ENCODE results near the gene NBAS. TPM values are rescaled to one million over a fixed set of nuclear protein-coding genes. Genes with fewer than 3 reads are reported as not detected.
"Not testable (repeated sequence)": the region's sequence is repeated elsewhere in the genome, so short reads cannot be mapped to it uniquely, and the experiment has no call there.

The NBAS gene
- total RNA-seq, 1 experiment from 2014 or later: 32.5 TPM

DNA sequence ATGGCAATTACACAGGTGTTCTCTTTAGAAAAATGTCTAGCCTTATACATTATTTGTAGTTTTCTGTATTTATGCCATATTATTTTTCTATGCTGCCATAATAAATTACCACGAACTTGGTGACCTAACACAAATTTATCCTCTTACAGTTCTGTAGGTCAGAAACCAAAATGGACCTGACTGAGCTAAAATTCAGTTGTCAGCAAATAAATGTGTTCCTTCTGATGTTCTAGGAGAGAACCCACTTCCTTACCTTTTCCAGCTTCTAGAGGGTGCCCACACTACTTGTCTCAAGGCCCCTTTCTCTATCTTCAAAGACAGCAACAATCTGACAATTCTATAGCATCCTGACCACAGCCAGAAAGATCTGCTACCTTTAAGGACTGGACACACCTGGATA is 153.5 kb downstream of the NBAS start:
- Histone ChIP-seq H2AFZ (ENCODE audit: low read length) (no peak overlapping the region), H3K23ac (ENCODE audit: insufficient read length, low read depth, low read length) (no peak overlapping the region), H3K9ac (ENCODE audit: extremely low read depth, insufficient read length, low read length) (no peak overlapping the region), H3K79me2 (ENCODE audit: insufficient read depth, low read length) (no peaks in the 10 kb centered on the region), H2BK15ac (ENCODE audit: low read depth, low read length) (no peak overlapping the region), H3T11ph (ENCODE audit: low read length) (no peak overlapping the region), H3K27me3 (ENCODE audit: insufficient read depth, low read length) (no peaks in the 10 kb centered on the region), H4K5ac (ENCODE audit: insufficient read length, low read depth, low read length) (no peak overlapping the region), H4K20me1 (ENCODE audit: control insufficient read depth, insufficient read depth, insufficient read length) (no peaks in the 10 kb centered on the region), H3K23me2 (ENCODE audit: insufficient read length, low read depth, low read length, poor library complexity, severe bottlenecking) (no peaks in the 10 kb centered on the region), H3K4ac (ENCODE audit: low read depth, low read length) (no peak overlapping the region), H3K4me1 (ENCODE audit: insufficient read depth, low read length) (no peaks in the 10 kb centered on the region), H3K18ac (ENCODE audit: insufficient read length, low read depth, low read length) (no peak overlapping the region), H2BK20ac (ENCODE audit: low read depth, low read length, poor library complexity, severe bottlenecking) (no peak overlapping the region), H3K9me3 (ENCODE audit: control insufficient read depth, low read depth, low read length) (no peaks in the 10 kb centered on the region), H2BK12ac (ENCODE audit: insufficient read length, low read depth, low read length) (no peak overlapping the region), H4K91ac (ENCODE audit: insufficient read length, low read depth, low read length) (no peak overlapping the region), H2AK5ac (ENCODE audit: insufficient read length, low read length) (no peak overlapping the region), H3K14ac (ENCODE audit: insufficient read depth, low read length) (no peak overlapping the region), H3K56ac (ENCODE audit: insufficient read length, low read depth, low read length) (no peak overlapping the region), H3K79me1 (ENCODE audit: insufficient read depth, low read depth, low read length, poor library complexity, severe bottlenecking) (no peaks in the 10 kb centered on the region), H2BK120ac (ENCODE audit: low read depth, low read length, poor library complexity, severe bottlenecking) (no peak overlapping the region), H3K4me2 (ENCODE audit: insufficient read depth, insufficient read length, low read length) (no peak overlapping the region), H3K27ac (ENCODE audit: insufficient read length, low read depth, low read length) (no peak overlapping the region), H4K8ac (replicated peaks; ENCODE audit: insufficient read length, low read depth, low read length) (no peak overlapping the region), H2BK5ac (ENCODE audit: insufficient read length, low read length) (no peak overlapping the region)
- H3K4me3 Mint-ChIP-seq: no peak overlapping the region
- TF ChIP-seq, protein P1, sequence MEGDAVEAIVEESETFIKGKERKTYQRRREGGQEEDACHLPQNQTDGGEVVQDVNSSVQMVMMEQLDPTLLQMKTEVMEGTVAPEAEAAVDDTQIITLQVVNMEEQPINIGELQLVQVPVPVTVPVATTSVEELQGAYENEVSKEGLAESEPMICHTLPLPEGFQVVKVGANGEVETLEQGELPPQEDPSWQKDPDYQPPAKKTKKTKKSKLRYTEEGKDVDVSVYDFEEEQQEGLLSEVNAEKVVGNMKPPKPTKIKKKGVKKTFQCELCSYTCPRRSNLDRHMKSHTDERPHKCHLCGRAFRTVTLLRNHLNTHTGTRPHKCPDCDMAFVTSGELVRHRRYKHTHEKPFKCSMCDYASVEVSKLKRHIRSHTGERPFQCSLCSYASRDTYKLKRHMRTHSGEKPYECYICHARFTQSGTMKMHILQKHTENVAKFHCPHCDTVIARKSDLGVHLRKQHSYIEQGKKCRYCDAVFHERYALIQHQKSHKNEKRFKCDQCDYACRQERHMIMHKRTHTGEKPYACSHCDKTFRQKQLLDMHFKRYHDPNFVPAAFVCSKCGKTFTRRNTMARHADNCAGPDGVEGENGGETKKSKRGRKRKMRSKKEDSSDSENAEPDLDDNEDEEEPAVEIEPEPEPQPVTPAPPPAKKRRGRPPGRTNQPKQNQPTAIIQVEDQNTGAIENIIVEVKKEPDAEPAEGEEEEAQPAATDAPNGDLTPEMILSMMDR (conservative IDR thresholded peaks at IDR 0.05): no peak
- H3K27ac Mint-ChIP-seq: no peak overlapping the region
- H3K9me3 Mint-ChIP-seq: no peaks in the 10 kb centered on the region
- no CpG with 5 or more reads among the region's 1 CpG for WGBS (ENCODE audit: extremely low coverage, insufficient read length, low lambda C conversion rate)
- DNase-seq: no peak
- H3K4me1 Mint-ChIP-seq: 0 out of 4 replicates have a peak, but pooled peaks cover 0 to 3% of the 10 kb centered on the region in 2 experiments
- peaks cover 0 to 2% (median 0%) of the 10 kb centered on the region in 3 experiments; a peak in 1 of 7 replicates for H3K36me3 Mint-ChIP-seq (ENCODE audit: insufficient read depth in 1 of 3, low read depth in 3 of 3)
- no peaks in the 10 kb centered on the region for H3K27me3 Mint-ChIP-seq (ENCODE audit: low read depth)

DNA sequence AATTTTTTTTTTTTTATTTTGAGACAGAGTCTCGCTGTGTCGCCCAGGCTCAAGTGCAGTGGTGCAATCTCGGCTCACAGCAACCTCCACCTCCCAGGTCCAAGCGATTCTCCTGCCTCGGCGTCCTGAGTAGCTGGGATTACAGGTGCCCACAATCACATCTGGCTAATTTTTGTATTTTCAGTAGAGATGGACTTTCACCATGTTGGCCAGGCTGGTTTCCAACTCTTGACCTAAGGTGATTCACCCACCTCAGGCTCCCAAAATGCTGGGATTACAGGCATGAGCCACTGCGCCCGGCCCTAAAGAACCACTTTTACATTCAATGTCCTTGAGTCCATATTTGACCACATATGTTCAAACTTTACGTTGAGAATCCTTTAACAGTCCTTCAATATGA is 156.6 kb downstream of the NBAS start:
- not testable (repeated sequence) for H3K36me3 Mint-ChIP-seq (ENCODE audit: insufficient read depth in 1 of 3, low read depth in 3 of 3); H3K23ac ChIP-seq (ENCODE audit: insufficient read length, low read depth, low read length); H3T11ph ChIP-seq (ENCODE audit: low read length); H3K4me1 Mint-ChIP-seq; H4K8ac ChIP-seq (replicated peaks; ENCODE audit: insufficient read length, low read depth, low read length); H2BK5ac ChIP-seq (ENCODE audit: insufficient read length, low read length); H3K27ac Mint-ChIP-seq; H3K27ac ChIP-seq (ENCODE audit: insufficient read length, low read depth, low read length); H2AK5ac ChIP-seq (ENCODE audit: insufficient read length, low read length); H2BK15ac ChIP-seq (ENCODE audit: low read depth, low read length); H3K23me2 ChIP-seq (ENCODE audit: insufficient read length, low read depth, low read length, poor library complexity, severe bottlenecking); DNase-seq; H3K18ac ChIP-seq (ENCODE audit: insufficient read length, low read depth, low read length); H3K27me3 ChIP-seq (ENCODE audit: insufficient read depth, low read length); H3K56ac ChIP-seq (ENCODE audit: insufficient read length, low read depth, low read length); H4K5ac ChIP-seq (ENCODE audit: insufficient read length, low read depth, low read length); H3K9me3 Mint-ChIP-seq; H3K9ac ChIP-seq (ENCODE audit: extremely low read depth, insufficient read length, low read length); H3K14ac ChIP-seq (ENCODE audit: insufficient read depth, low read length); H2BK12ac ChIP-seq (ENCODE audit: insufficient read length, low read depth, low read length); H3K79me2 ChIP-seq (ENCODE audit: insufficient read depth, low read length); H3K4me2 ChIP-seq (ENCODE audit: insufficient read depth, insufficient read length, low read length); H3K4me3 Mint-ChIP-seq; H2BK120ac ChIP-seq (ENCODE audit: low read depth, low read length, poor library complexity, severe bottlenecking); H3K9me3 ChIP-seq (ENCODE audit: control insufficient read depth, low read depth, low read length); H3K79me1 ChIP-seq (ENCODE audit: insufficient read depth, low read depth, low read length, poor library complexity, severe bottlenecking); H4K91ac ChIP-seq (ENCODE audit: insufficient read length, low read depth, low read length); H3K4ac ChIP-seq (ENCODE audit: low read depth, low read length); H3K4me1 ChIP-seq (ENCODE audit: insufficient read depth, low read length); H3K27me3 Mint-ChIP-seq (ENCODE audit: low read depth); H4K20me1 ChIP-seq (ENCODE audit: control insufficient read depth, insufficient read depth, insufficient read length); H2BK20ac ChIP-seq (ENCODE audit: low read depth, low read length, poor library complexity, severe bottlenecking); H2AFZ ChIP-seq (ENCODE audit: low read length)
- WGBS (ENCODE audit: extremely low coverage, insufficient read length, low lambda C conversion rate): no CpG with 5 or more reads among the region's 9 CpGs
